ENCODE results near the gene TDRD5.

The TDRD5 gene

GRCh38 chr1:179714159-179714558 lies 122.5 kb downstream of the TDRD5 start:
- Histone ChIP-seq H3K27me3 (replicated peaks; ENCODE audit: control insufficient read depth, insufficient read depth, low read length) (no peaks in the 10 kb centered on the region), H3K36me3 (ENCODE audit: control insufficient read depth, insufficient read depth, low read length) (no peaks in the 10 kb centered on the region), H3K4me3 (replicated peaks; ENCODE audit: low read depth, low read length) (no peak overlapping the region)
- no peak for TF ChIP-seq CTCF (IDR thresholded peaks at IDR 0.05; ENCODE audit: insufficient read depth, low read length, poor library complexity, severe bottlenecking)
- DNase-seq (ENCODE audit: extremely low read depth, insufficient read length): no peak

DNA sequence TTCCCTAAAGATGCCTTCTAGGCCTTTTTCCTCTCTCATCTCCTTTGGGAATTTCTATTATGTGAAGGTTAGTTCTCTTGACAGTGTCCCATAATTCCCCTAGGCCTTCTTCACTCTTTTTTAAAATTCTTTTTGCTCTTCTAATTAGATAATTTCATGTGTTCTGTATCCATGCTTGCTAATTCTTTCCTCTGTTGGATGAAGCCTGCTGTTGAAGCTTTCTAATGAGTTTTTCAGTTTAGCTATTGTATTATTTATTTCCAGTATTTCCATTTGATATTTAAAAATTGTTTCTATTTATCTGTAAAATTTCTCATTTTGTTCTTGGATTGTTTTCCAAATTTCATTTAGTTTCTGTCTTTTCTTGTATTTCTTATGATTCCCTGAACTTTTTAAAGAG lies 123.0 kb downstream of the TDRD5 start:
- no peaks in the 10 kb centered on the region for H3K27me3 ChIP-seq (replicated peaks; ENCODE audit: control insufficient read depth, insufficient read depth, low read length)
- no peak overlapping the region for H3K4me3 ChIP-seq (replicated peaks; ENCODE audit: low read depth, low read length)
- H3K36me3 ChIP-seq (ENCODE audit: control insufficient read depth, insufficient read depth, low read length): no peaks in the 10 kb centered on the region
- TF ChIP-seq CTCF (IDR thresholded peaks at IDR 0.05; ENCODE audit: insufficient read depth, low read length, poor library complexity, severe bottlenecking): no peak
- DNase-seq (ENCODE audit: extremely low read depth, insufficient read length): no peak

GRCh38 chr1:179719272-179719671 lies 127.6 kb downstream of the TDRD5 start:
- no peaks in the 10 kb centered on the region for H3K27me3 ChIP-seq (replicated peaks; ENCODE audit: control insufficient read depth, insufficient read depth, low read length)
- H3K36me3 ChIP-seq (ENCODE audit: control insufficient read depth, insufficient read depth, low read length): no peaks in the 10 kb centered on the region
- no peak for TF ChIP-seq CTCF (IDR thresholded peaks at IDR 0.05; ENCODE audit: insufficient read depth, low read length, poor library complexity, severe bottlenecking)
- no peak overlapping the region for H3K4me3 ChIP-seq (replicated peaks; ENCODE audit: low read depth, low read length)
- no peak for DNase-seq (ENCODE audit: extremely low read depth, insufficient read length)

GRCh38 chr1:179728271-179728670 lies 136.6 kb downstream of the TDRD5 start:
- no peak for DNase-seq (ENCODE audit: extremely low read depth, insufficient read length)
- Histone ChIP-seq H3K36me3 (ENCODE audit: control insufficient read depth, insufficient read depth, low read length) (no peaks in the 10 kb centered on the region), H3K4me3 (replicated peaks; ENCODE audit: low read depth, low read length) (no peak overlapping the region), H3K27me3 (replicated peaks; ENCODE audit: control insufficient read depth, insufficient read depth, low read length) (no peaks in the 10 kb centered on the region; the same call in 1 of the 2 replicates)
- no peak for TF ChIP-seq CTCF (IDR thresholded peaks at IDR 0.05; ENCODE audit: insufficient read depth, low read length, poor library complexity, severe bottlenecking)

- no peak overlapping the region for H3K4me3 ChIP-seq (replicated peaks; ENCODE audit: low read depth, low read length)
- H3K27me3 ChIP-seq (replicated peaks; ENCODE audit: control insufficient read depth, insufficient read depth, low read length): no peaks in the 10 kb centered on the region; the same call in 1 of the 2 replicates
- DNase-seq (ENCODE audit: extremely low read depth, insufficient read length): no peak
- H3K36me3 ChIP-seq (ENCODE audit: control insufficient read depth, insufficient read depth, low read length): no peaks in the 10 kb centered on the region
- no peak for TF ChIP-seq CTCF (IDR thresholded peaks at IDR 0.05; ENCODE audit: insufficient read depth, low read length, poor library complexity, severe bottlenecking)
Measured at GRCh38 chr1:179729881-179730280, 138.2 kb downstream of the TDRD5 start.

DNA sequence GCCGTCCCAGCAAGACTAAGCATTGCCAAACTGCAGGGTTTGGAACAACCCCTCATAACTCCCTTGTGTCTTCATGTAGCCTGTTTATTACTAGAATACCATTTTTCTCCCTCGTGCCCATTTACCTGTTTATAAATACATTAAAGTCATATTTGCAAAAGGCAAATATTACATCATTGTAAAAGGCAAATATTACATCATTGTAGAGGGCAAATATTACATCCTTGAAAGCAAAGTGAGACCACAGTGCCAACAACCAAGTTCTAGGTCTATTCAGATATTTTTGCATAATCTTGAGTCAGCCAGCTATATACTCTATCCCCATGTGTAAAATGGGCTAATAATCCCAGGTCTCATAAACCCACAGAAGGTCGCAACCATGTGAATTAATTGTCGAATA lies 140.0 kb downstream of the TDRD5 start:
- H3K36me3 ChIP-seq (ENCODE audit: control insufficient read depth, insufficient read depth, low read length): no peaks in the 10 kb centered on the region
- no peaks in the 10 kb centered on the region; the same call in 1 of the 2 replicates for H3K27me3 ChIP-seq (replicated peaks; ENCODE audit: control insufficient read depth, insufficient read depth, low read length)
- no peak for TF ChIP-seq CTCF (IDR thresholded peaks at IDR 0.05; ENCODE audit: insufficient read depth, low read length, poor library complexity, severe bottlenecking)
- no peak for DNase-seq (ENCODE audit: extremely low read depth, insufficient read length)
- H3K4me3 ChIP-seq (replicated peaks; ENCODE audit: low read depth, low read length): no peak overlapping the region
